PC-3 (cell line): ENCODE results near the gene MED13L.

Source experiments
- EZH2 ChIP-seq: fragments of 300-600 bp; sonication (generic); IDR thresholded peaks from one replicate; pipeline ENCODE4 v1.6.1; 2017; ENCODE audit warnings: antibody characterized with exemption, mild to moderate bottlenecking, low read length; ENCODE audit not compliant: unreplicated experiment
- EZH2phosphoT487 ChIP-seq: fragments of 300-600 bp; sonication (generic); IDR thresholded peaks from 2 replicates; pipeline ENCODE4 v1.6.1; 2018; ENCODE audit warnings: mild to moderate bottlenecking, antibody characterized with exemption, low read length, borderline replicate concordance
- TF ChIP-seq, protein P1 (sequence below): fragments of 300-600 bp; sonication (generic); conservative IDR thresholded peaks from 2 replicates; pipeline ENCODE4 v1.5.1; 2017; ENCODE audit warnings: antibody characterized with exemption, low read depth, mild to moderate bottlenecking, low read length

DNA sequence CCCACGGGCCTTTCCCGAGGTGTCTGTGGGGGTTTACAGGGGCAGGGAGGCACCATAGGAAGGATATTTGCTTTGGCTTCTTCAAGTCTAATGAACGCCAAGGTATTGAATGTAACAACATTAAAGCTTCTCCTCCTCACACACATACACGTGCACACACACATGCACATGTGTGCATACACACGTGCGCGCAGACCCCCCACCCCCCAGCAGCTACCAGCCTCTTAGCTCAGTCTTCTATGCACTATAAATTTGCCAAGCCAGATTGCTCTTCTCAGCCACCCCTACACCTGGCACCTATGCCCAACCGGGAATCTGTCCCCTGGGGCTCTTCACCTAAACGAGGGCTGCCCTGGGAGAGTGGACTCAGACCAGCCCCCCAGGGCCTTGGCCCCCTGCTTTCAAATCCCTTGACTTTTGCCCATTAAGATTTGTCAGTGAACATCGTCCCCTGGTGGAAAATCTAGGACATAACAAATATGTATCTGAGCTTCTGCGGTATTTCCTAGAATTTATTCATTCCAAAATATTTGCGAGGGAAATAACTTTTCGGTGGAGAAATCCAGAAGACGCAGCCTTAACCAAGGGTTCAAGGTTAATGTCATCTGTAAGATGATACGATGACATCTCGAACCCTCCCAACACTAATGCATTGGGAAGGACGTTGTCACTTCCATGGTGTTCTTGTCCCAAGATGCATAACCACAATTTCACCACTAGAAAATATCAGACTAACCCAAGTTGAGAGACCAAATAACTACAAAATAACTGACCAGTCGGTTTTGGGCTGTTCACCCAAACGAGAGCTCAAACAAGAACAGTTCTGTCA lies 330.4 kb downstream of the MED13L start:
- TF ChIP-seq, protein P1, sequence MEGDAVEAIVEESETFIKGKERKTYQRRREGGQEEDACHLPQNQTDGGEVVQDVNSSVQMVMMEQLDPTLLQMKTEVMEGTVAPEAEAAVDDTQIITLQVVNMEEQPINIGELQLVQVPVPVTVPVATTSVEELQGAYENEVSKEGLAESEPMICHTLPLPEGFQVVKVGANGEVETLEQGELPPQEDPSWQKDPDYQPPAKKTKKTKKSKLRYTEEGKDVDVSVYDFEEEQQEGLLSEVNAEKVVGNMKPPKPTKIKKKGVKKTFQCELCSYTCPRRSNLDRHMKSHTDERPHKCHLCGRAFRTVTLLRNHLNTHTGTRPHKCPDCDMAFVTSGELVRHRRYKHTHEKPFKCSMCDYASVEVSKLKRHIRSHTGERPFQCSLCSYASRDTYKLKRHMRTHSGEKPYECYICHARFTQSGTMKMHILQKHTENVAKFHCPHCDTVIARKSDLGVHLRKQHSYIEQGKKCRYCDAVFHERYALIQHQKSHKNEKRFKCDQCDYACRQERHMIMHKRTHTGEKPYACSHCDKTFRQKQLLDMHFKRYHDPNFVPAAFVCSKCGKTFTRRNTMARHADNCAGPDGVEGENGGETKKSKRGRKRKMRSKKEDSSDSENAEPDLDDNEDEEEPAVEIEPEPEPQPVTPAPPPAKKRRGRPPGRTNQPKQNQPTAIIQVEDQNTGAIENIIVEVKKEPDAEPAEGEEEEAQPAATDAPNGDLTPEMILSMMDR, result peak; percentile 91
- TF ChIP-seq EZH2 (no peak), EZH2phosphoT487 (no peak)
